Forelimb muscle (tissue), 1 donor: ENCODE results near the gene TMEM164. TPM values are rescaled to one million over a fixed set of nuclear protein-coding genes. Genes with fewer than 3 reads are reported as not detected.

Experiments
- DNase-seq: peaks from one replicate; pipeline ENCODE4 v3.0.0-alpha.2; 2013; ENCODE audit warnings: low read depth
- polyA plus RNA-seq: library from polyadenylated mRNA; unstranded; fragments of 120-200 nt; gene quantifications from one replicate; pipeline ENCODE4 v1.2.1, GENCODE V29; 2013; ENCODE audit not compliant: insufficient read length

TMEM164 gene
- polyA plus RNA-seq, 1 donor: 23.1 TPM

DNA sequence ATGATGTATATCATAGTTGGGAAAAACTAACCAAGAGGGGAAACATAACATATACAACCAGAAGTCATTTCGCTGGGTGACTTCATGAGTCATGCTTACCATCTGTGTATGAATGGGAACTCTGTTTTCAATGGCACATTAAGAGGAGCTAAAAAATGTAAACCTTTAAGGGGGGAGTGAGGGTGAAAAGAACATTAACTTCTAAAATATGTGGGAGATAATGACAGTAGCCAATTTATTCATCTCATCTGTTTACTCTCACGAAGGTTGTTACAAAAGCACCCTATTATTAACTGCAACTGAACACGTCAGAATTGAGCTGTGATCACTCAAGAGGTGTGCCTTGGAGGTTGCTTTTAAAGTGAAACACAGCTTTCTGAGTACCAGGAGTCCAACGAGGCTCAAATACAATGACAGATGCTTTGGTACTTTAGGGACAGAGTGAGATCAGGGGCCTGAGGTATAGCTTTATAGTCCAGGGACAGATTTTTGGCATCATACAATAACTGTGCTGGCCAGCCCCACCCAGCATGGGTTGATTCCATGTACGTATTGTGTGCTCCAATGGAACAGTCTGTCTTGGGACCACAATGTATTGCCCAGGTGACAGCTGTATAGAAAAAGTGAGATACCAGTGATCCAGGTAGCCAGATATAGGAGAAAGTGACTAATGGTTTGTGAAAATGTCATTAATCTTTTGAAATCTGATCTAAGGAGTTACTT lies 207.7 kb downstream of the TMEM164 start:
- no peak for DNase-seq

DNA sequence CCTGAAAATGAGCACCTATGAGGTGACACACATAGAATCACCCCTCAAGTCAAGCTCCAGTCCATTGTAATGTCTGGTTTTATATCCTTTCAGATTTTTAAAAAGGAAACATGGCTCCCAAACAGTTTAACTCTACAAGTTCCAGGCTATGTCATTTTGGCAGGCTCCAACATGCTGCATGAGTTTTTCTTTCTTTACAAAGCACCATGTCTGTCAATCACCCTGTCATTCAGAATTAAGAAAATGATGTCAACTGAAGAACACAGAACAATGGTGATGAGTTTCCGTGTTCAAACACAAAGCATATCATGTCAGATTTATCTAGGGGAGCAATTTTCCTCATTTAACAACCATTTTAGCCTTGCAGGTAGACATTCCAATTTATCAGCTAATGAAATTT lies 208.4 kb downstream of the TMEM164 start:
- no peak for DNase-seq

DNA sequence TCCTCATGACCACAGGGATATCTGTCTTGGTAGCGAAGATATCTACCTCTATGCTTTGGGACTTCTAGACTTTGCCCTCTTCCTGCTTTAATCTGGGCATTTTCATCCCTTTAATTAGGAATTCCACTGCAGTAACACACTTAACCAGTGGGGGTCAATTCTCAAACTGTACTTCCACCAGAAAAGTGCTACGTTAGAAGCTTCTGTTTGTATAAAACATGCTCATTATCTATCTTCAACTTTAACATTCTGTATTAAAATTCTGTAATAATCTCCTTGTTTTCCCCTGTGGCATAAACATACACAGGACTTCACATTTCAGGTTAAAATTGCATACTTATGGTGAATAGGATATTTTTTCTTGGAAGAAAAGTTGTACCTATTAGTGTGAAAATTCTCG lies 209.4 kb downstream of the TMEM164 start:
- no peak for DNase-seq

DNA sequence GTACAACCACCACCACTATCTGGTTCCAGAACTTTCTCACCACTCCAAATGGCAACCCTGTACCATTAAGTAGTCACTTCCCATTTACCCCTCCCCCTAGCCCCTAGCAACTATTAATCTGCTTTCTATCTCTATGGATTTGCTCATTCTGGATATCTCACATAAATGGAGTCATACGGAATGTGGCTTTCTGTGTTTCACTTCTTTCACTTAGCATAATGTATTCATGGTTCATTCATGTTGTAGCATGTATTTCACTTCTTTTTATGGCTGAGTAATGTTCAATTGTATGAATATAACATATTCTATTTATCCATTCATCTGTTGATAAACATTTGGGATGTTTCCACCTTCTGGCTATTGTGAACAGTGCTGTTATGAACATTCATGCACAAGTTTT lies 210.3 kb downstream of the TMEM164 start:
- DNase-seq: no peak

DNA sequence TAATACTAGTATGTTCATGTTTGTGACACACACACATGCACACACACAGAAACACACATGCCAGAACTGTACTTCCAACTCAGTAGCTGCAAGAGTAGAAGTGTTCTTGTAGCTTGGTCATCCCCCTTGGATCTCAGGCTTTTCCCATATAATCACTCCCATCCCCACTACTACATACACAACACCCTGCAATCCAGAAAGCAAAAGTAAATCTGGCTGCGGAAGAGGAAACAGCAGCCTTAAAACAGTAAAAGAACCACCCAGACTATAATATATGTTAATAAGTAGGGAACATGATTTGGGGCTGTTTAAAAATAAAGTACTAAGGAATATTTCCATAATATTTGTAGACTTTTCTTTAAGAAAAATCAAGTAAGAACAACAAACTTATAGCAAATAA lies 211.8 kb downstream of the TMEM164 start:
- no peak for DNase-seq

DNA sequence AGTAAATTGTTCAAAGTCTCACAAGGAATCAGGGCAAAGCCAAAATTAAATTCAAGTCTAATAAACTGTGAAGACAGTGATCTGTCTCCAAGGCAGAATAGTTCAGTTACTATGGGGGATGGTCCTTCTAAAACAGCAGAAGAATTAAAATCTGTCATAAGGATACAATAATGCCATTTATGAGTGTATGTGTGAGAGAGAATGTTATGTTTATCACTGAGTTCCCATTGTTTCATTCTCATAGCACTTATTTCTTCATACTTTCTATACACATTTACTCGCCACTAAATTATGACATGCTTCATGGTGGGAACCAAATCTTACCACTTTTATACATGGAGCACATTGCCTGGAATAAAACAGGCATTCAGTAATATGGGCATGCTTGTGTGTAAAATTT lies 212.5 kb downstream of the TMEM164 start:
- no peak for DNase-seq

DNA sequence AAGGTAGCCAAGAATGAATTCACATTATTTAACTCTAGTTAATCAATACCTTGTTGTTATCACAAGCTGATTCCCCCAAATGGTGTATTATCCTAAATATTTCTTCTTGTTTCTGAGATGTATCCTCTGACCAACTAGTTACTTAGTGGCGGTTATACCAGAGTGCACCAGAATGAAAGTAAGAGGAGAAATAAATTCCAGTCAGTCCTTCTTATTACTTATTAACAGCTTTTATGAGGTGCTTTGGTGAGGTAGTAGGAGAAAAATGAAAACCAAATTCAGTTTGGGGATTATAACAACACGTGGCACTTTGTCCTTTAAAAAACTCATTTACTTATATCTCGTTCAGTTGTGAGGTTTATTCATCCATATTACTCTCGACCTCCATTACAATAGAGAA lies 213.1 kb downstream of the TMEM164 start:
- no peak for DNase-seq

DNA sequence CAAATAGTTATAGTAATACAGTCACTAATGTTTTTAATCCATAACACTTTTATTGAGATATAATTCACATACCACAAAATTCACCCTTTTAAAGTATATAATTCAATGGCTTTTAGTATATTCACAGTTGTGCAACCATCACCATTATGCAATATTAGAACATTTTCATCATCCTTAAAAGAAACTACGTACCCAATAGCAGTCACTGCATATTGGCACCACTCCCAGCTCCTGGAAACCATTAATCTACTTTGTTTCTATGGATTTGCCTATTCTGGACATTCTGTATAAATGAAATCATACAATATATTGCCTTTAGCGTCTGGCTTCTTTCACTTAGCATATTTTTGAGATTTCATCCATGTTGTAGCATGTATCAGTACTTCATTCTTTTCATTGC lies 215.7 kb downstream of the TMEM164 start:
- DNase-seq: no peak

DNA sequence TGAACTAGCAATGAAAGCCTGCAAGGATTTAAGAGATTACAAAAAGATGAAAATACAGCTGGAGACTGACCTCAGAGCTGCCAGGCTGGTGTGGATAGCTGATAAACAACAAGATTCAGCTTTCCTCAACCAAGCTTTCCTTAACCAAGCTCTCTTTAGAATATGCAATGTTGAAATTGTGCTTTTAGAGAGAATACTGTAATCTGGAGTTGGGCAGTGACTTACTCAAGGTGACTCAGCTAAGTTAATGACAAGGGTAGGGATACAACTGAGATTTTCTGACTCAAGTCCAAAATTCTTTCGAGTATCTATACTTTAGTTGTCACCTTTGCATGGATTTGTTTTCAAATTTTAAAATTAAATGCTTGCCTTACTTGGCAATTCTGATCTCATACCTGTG lies 217.0 kb downstream of the TMEM164 start:
- no peak for DNase-seq

DNA sequence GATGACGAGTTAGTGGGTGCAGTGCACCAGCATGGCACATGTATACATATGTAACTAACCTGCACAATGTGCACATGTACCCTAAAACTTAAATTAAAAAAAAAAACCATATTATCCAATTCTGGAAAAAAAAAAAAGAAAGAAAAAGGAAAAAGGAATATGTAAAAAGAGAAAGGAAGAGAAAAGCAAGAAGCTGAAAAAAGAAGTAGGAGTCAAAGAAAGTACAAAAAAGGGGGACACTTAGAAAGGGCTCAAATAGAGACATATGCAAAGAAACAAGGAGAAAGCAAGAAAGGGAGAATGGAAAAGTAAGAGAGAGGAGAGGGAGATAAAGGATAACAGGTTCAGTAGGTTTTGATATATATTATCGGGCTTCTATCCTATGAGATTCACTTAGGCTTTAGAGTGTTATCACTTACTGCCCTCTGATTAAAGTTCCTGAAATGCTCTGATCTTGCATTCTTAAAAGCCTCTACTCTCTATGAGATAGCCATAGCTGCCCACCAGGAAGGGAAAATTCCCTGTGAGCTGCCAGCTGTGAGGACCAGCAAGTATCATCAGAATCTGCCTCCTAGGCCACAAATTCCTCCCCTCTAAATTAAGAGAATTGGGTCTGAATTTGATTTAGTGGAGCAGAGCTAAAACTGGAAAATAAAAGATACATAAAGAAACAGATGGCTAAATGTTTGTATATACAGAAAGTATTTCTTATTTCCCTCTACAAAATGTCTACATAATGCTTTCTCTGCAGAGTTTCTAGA lies 219.8 kb downstream of the TMEM164 start:
- no peak for DNase-seq

DNA sequence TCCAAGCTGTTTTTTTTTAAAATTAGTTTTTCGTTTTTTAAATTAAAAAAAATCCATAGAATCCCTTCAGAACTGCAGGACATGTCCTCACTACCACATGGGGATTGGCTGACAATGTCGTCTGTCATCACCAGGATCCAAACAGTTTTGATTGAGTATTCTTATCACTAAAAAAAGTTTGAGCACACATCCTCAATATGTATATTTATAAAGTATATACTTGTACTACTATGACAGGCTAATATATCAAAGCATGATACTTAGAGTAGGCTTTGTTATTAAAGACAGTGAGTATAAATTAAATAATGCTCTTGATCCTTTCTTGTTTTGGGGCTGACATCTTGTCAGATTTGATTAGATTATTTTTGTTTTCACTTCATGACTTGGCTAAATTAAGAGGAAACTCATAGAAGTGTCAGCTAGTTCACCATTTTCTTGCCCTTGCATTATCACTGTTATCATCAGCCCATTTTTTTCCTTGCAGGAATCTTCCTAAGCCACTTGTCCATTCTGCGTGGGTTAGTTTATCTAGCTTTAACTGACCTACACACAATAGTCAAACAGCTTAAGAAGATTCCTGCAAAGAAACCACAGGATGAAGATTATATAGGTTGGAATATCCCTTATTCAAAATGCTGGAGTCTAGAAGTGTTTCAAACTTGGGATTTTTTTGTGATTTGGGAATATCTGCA lies 222.2 kb downstream of the TMEM164 start:
- no peak for DNase-seq

DNA sequence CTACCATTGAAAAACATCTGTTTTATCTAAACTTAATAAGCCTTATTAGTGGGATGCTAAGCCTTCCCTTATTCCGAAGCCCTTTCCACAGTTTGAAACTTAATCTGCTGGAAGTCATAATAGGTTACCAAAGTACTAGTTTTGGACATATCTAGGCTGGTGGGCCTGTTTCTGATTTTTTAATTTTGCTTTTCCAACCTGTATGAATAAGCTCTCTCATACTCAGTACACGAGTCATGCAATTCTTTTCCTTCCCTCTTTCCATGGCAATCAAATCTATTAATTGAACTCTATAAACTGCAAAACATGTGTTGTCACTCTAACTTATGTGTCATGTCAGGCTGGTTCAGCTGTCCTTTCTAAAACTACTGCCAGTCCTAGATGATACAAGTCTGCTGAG lies 224.0 kb downstream of the TMEM164 start:
- no peak for DNase-seq
